GM18519 (cell line): Measurements from ENCODE around the gene SFXN3.

Experiments
- ATAC-seq: cut with Tn5 transposase; IDR thresholded peaks from one replicate; pipeline ENCODE4 v1.9.1; 2021; ENCODE audit warnings: mild to moderate bottlenecking, moderate library complexity; ENCODE audit not compliant: unreplicated experiment, low FRiP score

Gene SFXN3

GRCh38 chr10:101014230-101014884, 16.7 kb upstream of the SFXN3 start:
- ATAC-seq: no peak

- ATAC-seq: no peak
These were observed 16.0 kb upstream of the SFXN3 start for GRCh38 chr10:101014966-101015581.

GRCh38 chr10:101015582-101015973, 15.5 kb upstream of the SFXN3 start:
- no peak for ATAC-seq

GRCh38 chr10:101016814-101017213, 14.2 kb upstream of the SFXN3 start:
- ATAC-seq: no peak

- no peak for ATAC-seq
These were observed 12.9 kb upstream of the SFXN3 start for GRCh38 chr10:101018118-101018599.

- no peak for ATAC-seq
These were observed 12.2 kb upstream of the SFXN3 start for GRCh38 chr10:101018600-101019439.

GRCh38 chr10:101019440-101019703, 11.7 kb upstream of the SFXN3 start:
- ATAC-seq: no peak

- ATAC-seq: no peak
These were observed 10.5 kb upstream of the SFXN3 start for GRCh38 chr10:101020427-101021075.

- no peak for ATAC-seq
These were observed 9.8 kb upstream of the SFXN3 start for GRCh38 chr10:101021239-101021638.

GRCh38 chr10:101021692-101022251, 9.3 kb upstream of the SFXN3 start:
- no peak for ATAC-seq

- ATAC-seq: no peak
These were observed 7.9 kb upstream of the SFXN3 start for GRCh38 chr10:101022967-101023705.

GRCh38 chr10:101027106-101027720, 3.8 kb upstream of the SFXN3 start:
- ATAC-seq: no peak

GRCh38 chr10:101028446-101029337, 2.3 kb upstream of the SFXN3 start:
- ATAC-seq: no peak

- ATAC-seq: no peak
These were observed 1.3 kb upstream of the SFXN3 start for GRCh38 chr10:101029520-101030295.

- ATAC-seq: no peak
These were observed 422 bp upstream of the SFXN3 start for GRCh38 chr10:101030496-101031127.

GRCh38 chr10:101031796-101032636, 982 bp downstream of the SFXN3 start:
- no peak for ATAC-seq
